SK-N-SH (cell line): ENCODE results near the gene SPAG5. TPM values are rescaled to one million over a fixed set of nuclear protein-coding genes. Genes with fewer than 3 reads are reported as not detected.

Source experiments
- CTCF ChIA-PET: fragments of 300-600, 350-600 bp; formaldehyde crosslinking; extraction: SDS; loops from one replicate; lab custom pipeline; 2021; lab: Yijun Ruan, JAX
- POLR2A ChIA-PET: fragments of 350-600 bp; sonication (Branson Sonifier 250); formaldehyde crosslinking; extraction: SDS; loops from one replicate; lab custom pipeline; 2020; ENCODE audit warnings: antibody characterized with exemption, inconsistent platforms; lab: Yijun Ruan, JAX
- DNase-seq: peaks from one replicate; pipeline ENCODE4 v3.0.0; 2012
- H2AFZ ChIP-seq: fragments of 200-600 bp; sonication (generic); 2 replicates; pipeline ENCODE4 v1.8.1; 2016; ENCODE audit warnings: antibody characterized with exemption, mild to moderate bottlenecking, low read depth
- H3F3A ChIP-seq: fragments of 200-600 bp; sonication (generic); replicated peaks from 2 replicates; pipeline ENCODE3; 2016; ENCODE audit warnings: antibody characterized with exemption, mild to moderate bottlenecking; ENCODE audit not compliant: insufficient read depth
- H3K27ac ChIP-seq, 2 experiments: fragments of 200-500 bp in 1 of 2; fragments of 200-600 bp in 1 of 2; sonication (Bioruptor generic) in 1 of 2; sonication (generic), shearing (Covaris generic) in 1 of 2; 2 replicates each; pipeline versions ENCODE4 v1.5.1 to v1.6.1; 2014 to 2016; ENCODE audit warnings: low read depth in 2 of 2, inconsistent platforms in 1 of 2, low read length in 1 of 2, mild to moderate bottlenecking in 1 of 2, mixed read lengths in 1 of 2
- H3K27me3 ChIP-seq: fragments of 200-600 bp; sonication (generic), shearing (Covaris generic); 2 replicates; pipeline ENCODE4 v1.6.1; 2016; ENCODE audit warnings: mixed run types; ENCODE audit not compliant: insufficient read depth
- H3K36me3 ChIP-seq, 2 experiments: fragments of 200-500 bp in 1 of 2; fragments of 200-600 bp in 1 of 2; sonication (Bioruptor generic) in 1 of 2; sonication (generic) in 1 of 2; replicated peaks in 1 of 2; 2 replicates each; pipeline versions ENCODE3 to v1.5.1; 2014 to 2016; ENCODE audit warnings: low read length in 1 of 2, mild to moderate bottlenecking in 1 of 2; ENCODE audit not compliant: insufficient read depth in 2 of 2, control insufficient read depth in 1 of 2
- H3K4me1 ChIP-seq, 2 experiments: fragments of 200-500 bp in 1 of 2; fragments of 200-600 bp in 1 of 2; sonication (Bioruptor generic) in 1 of 2; sonication (generic), shearing (Covaris generic) in 1 of 2; 2 replicates each; pipeline versions ENCODE4 v1.5.1 to v1.6.1; 2014 to 2016; ENCODE audit warnings: low read depth in 1 of 2, low read length in 1 of 2, mixed run types in 1 of 2; ENCODE audit not compliant: insufficient read depth in 2 of 2, control insufficient read depth in 1 of 2
- H3K4me2 ChIP-seq: fragments of 200-600 bp; sonication (generic), shearing (Covaris generic); 2 replicates; pipeline ENCODE4 v1.6.1; 2017; ENCODE audit warnings: mixed run types
- H3K4me3 ChIP-seq, 2 experiments: fragments of 200-500 bp in 1 of 2; fragments of 200-600 bp in 1 of 2; sonication (Bioruptor generic) in 1 of 2; sonication (generic), shearing (Covaris generic) in 1 of 2; 2 replicates each; pipeline versions ENCODE4 v1.5.1 to v1.8.1; 2014 to 2016; ENCODE audit warnings: low read depth in 2 of 2, inconsistent platforms in 1 of 2, low read length in 1 of 2, mild to moderate bottlenecking in 1 of 2, mixed read lengths in 1 of 2, moderate library complexity in 1 of 2
- H3K79me2 ChIP-seq: fragments of 200-600 bp; sonication (generic); 2 replicates; pipeline ENCODE4 v1.8.1; 2017; ENCODE audit warnings: mild to moderate bottlenecking; ENCODE audit not compliant: insufficient read depth
- H3K9ac ChIP-seq: fragments of 200-600 bp; sonication (generic); 2 replicates; pipeline ENCODE4 v1.6.1; 2017; ENCODE audit warnings: mixed run types
- H3K9me2 ChIP-seq: fragments of 200-600 bp; sonication (generic); 2 replicates; pipeline ENCODE4 v1.6.1; 2017; ENCODE audit warnings: mixed run types
- H3K9me3 ChIP-seq: fragments of 200-600 bp; sonication (generic); 2 replicates; pipeline ENCODE4 v1.6.1; 2017; ENCODE audit warnings: mixed run types, mild to moderate bottlenecking, moderate library complexity
- H4K20me1 ChIP-seq: fragments of 200-600 bp; sonication (generic); 2 replicates; pipeline ENCODE4 v1.6.1; 2017; ENCODE audit warnings: mild to moderate bottlenecking, mixed run types; ENCODE audit not compliant: insufficient read depth
- CHD2 ChIP-seq: fragments of 150-350 bp; IDR thresholded peaks from 2 replicates; pipeline ENCODE4 v1.6.1; 2018; ENCODE audit warnings: low read length; ENCODE audit not compliant: partially characterized antibody
- EZH2phosphoT487 ChIP-seq: fragments of 200-600 bp; sonication (generic); IDR thresholded peaks from 2 replicates; pipeline ENCODE4 v1.6.1; 2017; ENCODE audit warnings: low read depth, mixed run types, mild to moderate bottlenecking, antibody characterized with exemption, moderate library complexity, borderline replicate concordance
- FOXJ3 ChIP-seq: sonication (generic); formaldehyde crosslinking; IDR thresholded peaks from 2 replicates; pipeline ENCODE4 v1.5.1; 2020; ENCODE audit warnings: mild to moderate bottlenecking, missing genetic modification reagents
- FOXM1 ChIP-seq: IDR thresholded peaks from 2 replicates; pipeline ENCODE4 v1.4.0; 2012; ENCODE audit warnings: low read depth, mild to moderate bottlenecking
- GABPA ChIP-seq: IDR thresholded peaks from 2 replicates; pipeline ENCODE4 v1.4.0; 2012; ENCODE audit warnings: low read depth, mild to moderate bottlenecking
- GATA2 ChIP-seq: sonication (generic); formaldehyde crosslinking; IDR thresholded peaks from 2 replicates; pipeline ENCODE4 v1.5.0; 2020; ENCODE audit warnings: mild to moderate bottlenecking, missing genetic modification reagents
- IRF3 ChIP-seq: fragments of 150-350 bp; IDR thresholded peaks from 2 replicates; pipeline ENCODE4 v1.6.1; 2016; ENCODE audit warnings: mild to moderate bottlenecking, low read depth, low read length
- JUND ChIP-seq: IDR thresholded peaks from 2 replicates; pipeline ENCODE4 v1.4.0; 2012
- MAX ChIP-seq: IDR thresholded peaks from 2 replicates; pipeline ENCODE4 v1.4.0; 2012; ENCODE audit warnings: low read depth
- NRF1 ChIP-seq: IDR thresholded peaks from 2 replicates; pipeline ENCODE4 v1.6.1; 2012; ENCODE audit warnings: low read depth, mild to moderate bottlenecking, low read length
- PBX3 ChIP-seq: IDR thresholded peaks from 2 replicates; pipeline ENCODE4; 2012
- POLR2AphosphoS5 ChIP-seq: IDR thresholded peaks from 2 replicates; pipeline ENCODE4 v1.6.1; 2012; ENCODE audit warnings: low read depth, low read length
- RCOR1 ChIP-seq: fragments of 150-350 bp; IDR thresholded peaks from 2 replicates; pipeline ENCODE4 v1.6.1; 2017; ENCODE audit warnings: antibody characterized with exemption, low read length
- SIN3A ChIP-seq: IDR thresholded peaks from 2 replicates; pipeline ENCODE4 v1.6.1; 2012; ENCODE audit warnings: low read depth, mild to moderate bottlenecking, low read length, moderate library complexity, borderline replicate concordance
- TAF1 ChIP-seq: IDR thresholded peaks from 2 replicates; pipeline ENCODE4 v1.6.1; 2012; ENCODE audit warnings: low read depth, mild to moderate bottlenecking, low read length, moderate library complexity, borderline replicate concordance
- TCF12 ChIP-seq: IDR thresholded peaks from 2 replicates; pipeline ENCODE4 v1.4.0; 2012
- USF1 ChIP-seq: IDR thresholded peaks from 2 replicates; pipeline ENCODE4 v1.4.0; 2012; ENCODE audit warnings: low read depth, borderline replicate concordance
- USF2 ChIP-seq: fragments of 150-350 bp; IDR thresholded peaks from 2 replicates; pipeline ENCODE4 v1.6.1; 2017; ENCODE audit warnings: antibody characterized with exemption, low read length, low read depth, borderline replicate concordance
- WGBS: methylation state at CpG from one replicate; pipeline ENCODE4 v1.1.6; 2017; ENCODE audit warnings: low lambda C conversion rate; 5-methylcytosine and 5-hydroxymethylcytosine counted together
- polyA plus RNA-seq, 3 experiments: library from polyadenylated mRNA; depleted of rRNA; stranded (reverse); fragments of >200 nt; gene quantifications; 2 replicates each; pipeline ENCODE4 v1.2.3, GENCODE V29; 2012

Gene SPAG5
- polyA plus RNA-seq, 1 of the 3 experiments (the other 2 are of a cell fraction), result 36.5 TPM

- 75% methylated on average over 4 of the region's 4 CpGs for WGBS
- peaks cover 0 to 6% of the 10 kb centered on the region in 2 experiments; a peak in 1 of 4 replicates for H3K4me1 ChIP-seq
- no peak overlapping the region for H3K4me3 ChIP-seq
- TF ChIP-seq PBX3, result no peak
- TF ChIP-seq SIN3A, result no peak
- TF ChIP-seq NRF1, result no peak
- TF ChIP-seq GATA2 (CRISPR knock-in tag), result no peak
- no peak for TF ChIP-seq TAF1
- TF ChIP-seq IRF3, result no peak
- H3K4me2 ChIP-seq, result no peak overlapping the region
- no peaks in the 10 kb centered on the region for H3K79me2 ChIP-seq
- no peak overlapping the region for H3K27ac ChIP-seq
- no peaks in the 10 kb centered on the region for H3K9me3 ChIP-seq
- H4K20me1 ChIP-seq, result no peaks in the 10 kb centered on the region
- no peak overlapping the region for H2AFZ ChIP-seq
- CTCF ChIA-PET, result interaction anchor here (3.0 kb wide), 1 partner anchor 11 kb away, joined by 15 read pairs; no protein-coding TSS in a partner anchor
- H3K9me2 ChIP-seq, result no peaks in the 10 kb centered on the region
- no peak for DNase-seq
- H3K9ac ChIP-seq, result no peak overlapping the region
- POLR2A ChIA-PET, result no interaction called here
- no peaks in the 10 kb centered on the region for H3K36me3 ChIP-seq
- H3K27me3 ChIP-seq, result peaks cover 10% of the 10 kb centered on the region; the same call in 1 of the 2 replicates
- H3F3A ChIP-seq, result no peaks in the 10 kb centered on the region
Measured at GRCh38 chr17:28530250-28530649, 68.6 kb downstream of the SPAG5 start.

- H3K27ac ChIP-seq, result no peak overlapping the region
- ChIA-PET POLR2A (no interaction called here), CTCF (interaction anchor here (0.8 to 3.0 kb wide), 2 partner anchors 12 to 18 kb away, joined by 3 to 15 read pairs; no protein-coding TSS in a partner anchor)
- no peaks in the 10 kb centered on the region for H3K79me2 ChIP-seq
- no peak for DNase-seq
- H3K4me2 ChIP-seq, result no peak overlapping the region
- 69% methylated on average over 3 of the region's 3 CpGs for WGBS
- H3F3A ChIP-seq, result no peaks in the 10 kb centered on the region
- H3K9ac ChIP-seq, result no peak overlapping the region
- H3K27me3 ChIP-seq, result peaks cover 10% of the 10 kb centered on the region; the same call in 1 of the 2 replicates
- H3K36me3 ChIP-seq, result no peaks in the 10 kb centered on the region
- TF ChIP-seq PBX3 (no peak), FOXM1 (no peak), NRF1 (no peak), USF1 (no peak), TCF12 (no peak), USF2 (no peak), IRF3 (no peak), CHD2 (no peak), POLR2AphosphoS5 (no peak), EZH2phosphoT487 (no peak), FOXJ3 (CRISPR knock-in tag) (no peak), JUND (no peak), MAX (no peak), GABPA (no peak), RCOR1 (no peak), GATA2 (CRISPR knock-in tag) (no peak)
- no peaks in the 10 kb centered on the region for H3K9me3 ChIP-seq
- H4K20me1 ChIP-seq, result no peaks in the 10 kb centered on the region
- H2AFZ ChIP-seq, result no peak overlapping the region
- no peak overlapping the region for H3K4me3 ChIP-seq
- peaks cover 0 to 6% of the 10 kb centered on the region in 2 experiments; a peak in 1 of 4 replicates for H3K4me1 ChIP-seq
- H3K9me2 ChIP-seq, result no peaks in the 10 kb centered on the region
Measured at GRCh38 chr17:28529013-28529400, 69.8 kb downstream of the SPAG5 start.
